WTC11 (cell line): ENCODE data around the gene PLXNA2. TPM values are rescaled to one million over a fixed set of nuclear protein-coding genes. Genes with fewer than 3 reads are reported as not detected.

Experiments used
- ATAC-seq: fragments of 200-7000 bp; cut with Tn5 transposase; 2 replicates; pipeline ENCODE4 v1.10.0; 2021; ENCODE audit warnings: mild to moderate bottlenecking, moderate library complexity
- CTCF ChIA-PET: fragments of 300-600 bp; sonication (Branson Sonifier 250); formaldehyde crosslinking; loops from one replicate; lab custom pipeline; 2021; ENCODE audit warnings: antibody characterized with exemption; lab: Charles Lee
- POLR2A ChIA-PET: fragments of 350-600 bp; sonication (Branson Sonifier 250); formaldehyde crosslinking; loops from one replicate; lab custom pipeline; 2021; ENCODE audit warnings: antibody characterized with exemption; lab: Charles Lee
- DNase-seq: peaks from one replicate; pipeline ENCODE4 v3.0.0; 2021; ENCODE audit warnings: low spot score
- H3K27ac Mint-ChIP-seq: 2 replicates; pipeline ENCODE4 v1.8.0; 2021; ENCODE audit warnings: mixed read lengths
- H3K27me3 Mint-ChIP-seq: 2 replicates; pipeline ENCODE4 v1.8.0; 2021; ENCODE audit warnings: low read depth, mild to moderate bottlenecking, moderate library complexity, mixed read lengths
- H3K36me3 Mint-ChIP-seq: 2 replicates; pipeline ENCODE4 v1.8.0; 2021; ENCODE audit warnings: mixed read lengths
- H3K4me1 Mint-ChIP-seq: 2 replicates; pipeline ENCODE4 v1.8.0; 2022; ENCODE audit warnings: mixed read lengths
- H3K4me3 Mint-ChIP-seq: 2 replicates; pipeline ENCODE4 v1.8.0; 2021; ENCODE audit warnings: mild to moderate bottlenecking, moderate library complexity, mixed read lengths
- H3K9me3 Mint-ChIP-seq: 2 replicates; pipeline ENCODE4 v1.8.0; 2021; ENCODE audit warnings: mixed read lengths
- ATF2 ChIP-seq: sonication (generic); formaldehyde crosslinking; IDR thresholded peaks from 2 replicates; pipeline ENCODE4 v1.8.1; 2022; ENCODE audit warnings: low read depth, missing genetic modification reagents, borderline replicate concordance
- ERG ChIP-seq: fragments of 250-450 bp; sonication (Bioruptor Pico); IDR thresholded peaks from 2 replicates; pipeline ENCODE4 v1.8.0; 2021; ENCODE audit warnings: mild to moderate bottlenecking
- IRF2 ChIP-seq: sonication (generic); formaldehyde crosslinking; IDR thresholded peaks from 2 replicates; pipeline ENCODE4 v1.8.0; 2022; ENCODE audit warnings: low read depth, missing genetic modification reagents, borderline replicate concordance
- JAZF1 ChIP-seq: fragments of 250-450 bp; sonication (Bioruptor Pico); IDR thresholded peaks from 2 replicates; pipeline ENCODE4 v1.9.0; 2021; ENCODE audit warnings: moderate library complexity, mild to moderate bottlenecking, inconsistent platforms
- MAX ChIP-seq: sonication (generic); formaldehyde crosslinking; IDR thresholded peaks from 2 replicates; pipeline ENCODE4 v1.8.0; 2022; ENCODE audit warnings: mild to moderate bottlenecking, missing genetic modification reagents
- MLX ChIP-seq: sonication (generic); formaldehyde crosslinking; IDR thresholded peaks from 2 replicates; pipeline ENCODE4 v1.8.1; 2023; ENCODE audit warnings: mild to moderate bottlenecking, missing genetic modification reagents, moderate library complexity
- MYBL2 ChIP-seq: sonication (generic); formaldehyde crosslinking; IDR thresholded peaks from 2 replicates; pipeline ENCODE4 v1.8.1; 2023; ENCODE audit warnings: mild to moderate bottlenecking, moderate library complexity, missing genetic modification reagents
- NFYB ChIP-seq: sonication (generic); formaldehyde crosslinking; conservative IDR thresholded peaks from 2 replicates; pipeline ENCODE4 v1.8.0; 2022; ENCODE audit warnings: low read depth, missing genetic modification reagents
- RELA ChIP-seq: sonication (generic); formaldehyde crosslinking; IDR thresholded peaks from 2 replicates; pipeline ENCODE4 v1.8.1; 2022; ENCODE audit warnings: missing genetic modification reagents, mild to moderate bottlenecking, borderline replicate concordance
- RORB ChIP-seq: fragments of 250-450 bp; sonication (Bioruptor Pico); IDR thresholded peaks from 2 replicates; pipeline ENCODE4 v1.9.0; 2021; ENCODE audit warnings: mild to moderate bottlenecking
- SMAD3 ChIP-seq: sonication (generic); formaldehyde crosslinking; IDR thresholded peaks from 2 replicates; pipeline ENCODE4 v1.8.0; 2022; ENCODE audit warnings: missing genetic modification reagents, mild to moderate bottlenecking, borderline replicate concordance
- SMAD4 ChIP-seq: sonication (generic); formaldehyde crosslinking; IDR thresholded peaks from 2 replicates; pipeline ENCODE4 v1.8.0; 2022; ENCODE audit warnings: mild to moderate bottlenecking, missing genetic modification reagents
- STAT6 ChIP-seq: sonication (generic); formaldehyde crosslinking; conservative IDR thresholded peaks from 2 replicates; pipeline ENCODE4 v1.8.1; 2023; ENCODE audit warnings: mild to moderate bottlenecking, low read depth, missing genetic modification reagents, moderate library complexity
- TCF7 ChIP-seq: sonication (generic); formaldehyde crosslinking; IDR thresholded peaks from 2 replicates; pipeline ENCODE4 v1.8.0; 2022; ENCODE audit warnings: mild to moderate bottlenecking, low read depth, missing genetic modification reagents, moderate library complexity
- ZMAT4 ChIP-seq: fragments of 250-450 bp; sonication (Bioruptor Pico); IDR thresholded peaks from 2 replicates; pipeline ENCODE4 v1.9.0; 2021; ENCODE audit warnings: mild to moderate bottlenecking
- ZNF121 ChIP-seq: sonication (generic); formaldehyde crosslinking; IDR thresholded peaks from 2 replicates; pipeline ENCODE4 v1.8.0; 2023; ENCODE audit warnings: missing genetic modification reagents
- ZNF232 ChIP-seq: sonication (generic); formaldehyde crosslinking; IDR thresholded peaks from 2 replicates; pipeline ENCODE4 v1.8.0; 2022; ENCODE audit warnings: mild to moderate bottlenecking, missing genetic modification reagents
- ZNF263 ChIP-seq: sonication (generic); formaldehyde crosslinking; IDR thresholded peaks from 2 replicates; pipeline ENCODE4 v1.8.1; 2022; ENCODE audit warnings: low read depth, mild to moderate bottlenecking, moderate library complexity, missing genetic modification reagents
- ZNF425 ChIP-seq: fragments of 250-450 bp; sonication (Bioruptor Pico); conservative IDR thresholded peaks from 2 replicates; pipeline ENCODE4 v1.9.0; 2021; ENCODE audit warnings: mild to moderate bottlenecking
- ZNF512 ChIP-seq: sonication (generic); formaldehyde crosslinking; IDR thresholded peaks from 2 replicates; pipeline ENCODE4 v1.8.1; 2022; ENCODE audit warnings: missing genetic modification reagents, borderline replicate concordance
- total RNA-seq: library from RNA; stranded (reverse); gene quantifications from 3 replicates; pipeline ENCODE4 v1.2.3, GENCODE V29; 2021

Gene PLXNA2
- total RNA-seq, 1 experiment from 2014 or later, result 4.2 TPM

GRCh38 chr1:207987164-207987563 lies 257.0 kb downstream of the PLXNA2 start (continued):
- TF ChIP-seq SMAD3, result no peak
- TF ChIP-seq, all 79 proteins: peak for 0

- ChIA-PET CTCF (interaction anchor here (1.0 to 2.8 kb wide), 2 partner anchors 7 to 12 kb away, joined by 3 to 12 read pairs; no protein-coding TSS in a partner anchor), POLR2A (no interaction called here)
- TF ChIP-seq MAX (CRISPR knock-in tag) (no peak), STAT6 (CRISPR knock-in tag) (no peak), ZNF232 (CRISPR knock-in tag) (no peak), RELA (CRISPR knock-in tag) (no peak), ATF2 (CRISPR knock-in tag) (no peak), ZNF512 (CRISPR knock-in tag) (no peak), MLX (CRISPR knock-in tag) (no peak), ERG (CRISPR knock-in tag) (no peak), ZNF263 (CRISPR knock-in tag) (no peak), IRF2 (CRISPR knock-in tag) (no peak), RORB (no peak), ZMAT4 (CRISPR knock-in tag) (no peak), JAZF1 (no peak), ZNF121 (no peak), TCF7 (CRISPR knock-in tag) (no peak), MYBL2 (CRISPR knock-in tag) (no peak), NFYB (CRISPR knock-in tag) (no peak), ZNF425 (CRISPR knock-in tag) (no peak), SMAD4 (no peak)
- Mint-ChIP-seq H3K27me3 (no peaks in the 10 kb centered on the region; the same call in 1 of the 2 replicates), H3K4me1 (no peaks in the 10 kb centered on the region), H3K9me3 (peaks cover 3% of the 10 kb centered on the region; the same call in 1 of the 2 replicates), H3K4me3 (no peak overlapping the region), H3K36me3 (no peaks in the 10 kb centered on the region), H3K27ac (no peak overlapping the region)
- DNase-seq (no peak), ATAC-seq (no peak)
Observed at GRCh38 chr1:207985996-207986395, 258.2 kb downstream of the PLXNA2 start.
